Measurements from ENCODE around the gene JCAD.
"Not testable (repeated sequence)": the region's sequence is repeated elsewhere in the genome, so short reads cannot be mapped to it uniquely, and the experiment has no call there.

Gene JCAD, protein sequence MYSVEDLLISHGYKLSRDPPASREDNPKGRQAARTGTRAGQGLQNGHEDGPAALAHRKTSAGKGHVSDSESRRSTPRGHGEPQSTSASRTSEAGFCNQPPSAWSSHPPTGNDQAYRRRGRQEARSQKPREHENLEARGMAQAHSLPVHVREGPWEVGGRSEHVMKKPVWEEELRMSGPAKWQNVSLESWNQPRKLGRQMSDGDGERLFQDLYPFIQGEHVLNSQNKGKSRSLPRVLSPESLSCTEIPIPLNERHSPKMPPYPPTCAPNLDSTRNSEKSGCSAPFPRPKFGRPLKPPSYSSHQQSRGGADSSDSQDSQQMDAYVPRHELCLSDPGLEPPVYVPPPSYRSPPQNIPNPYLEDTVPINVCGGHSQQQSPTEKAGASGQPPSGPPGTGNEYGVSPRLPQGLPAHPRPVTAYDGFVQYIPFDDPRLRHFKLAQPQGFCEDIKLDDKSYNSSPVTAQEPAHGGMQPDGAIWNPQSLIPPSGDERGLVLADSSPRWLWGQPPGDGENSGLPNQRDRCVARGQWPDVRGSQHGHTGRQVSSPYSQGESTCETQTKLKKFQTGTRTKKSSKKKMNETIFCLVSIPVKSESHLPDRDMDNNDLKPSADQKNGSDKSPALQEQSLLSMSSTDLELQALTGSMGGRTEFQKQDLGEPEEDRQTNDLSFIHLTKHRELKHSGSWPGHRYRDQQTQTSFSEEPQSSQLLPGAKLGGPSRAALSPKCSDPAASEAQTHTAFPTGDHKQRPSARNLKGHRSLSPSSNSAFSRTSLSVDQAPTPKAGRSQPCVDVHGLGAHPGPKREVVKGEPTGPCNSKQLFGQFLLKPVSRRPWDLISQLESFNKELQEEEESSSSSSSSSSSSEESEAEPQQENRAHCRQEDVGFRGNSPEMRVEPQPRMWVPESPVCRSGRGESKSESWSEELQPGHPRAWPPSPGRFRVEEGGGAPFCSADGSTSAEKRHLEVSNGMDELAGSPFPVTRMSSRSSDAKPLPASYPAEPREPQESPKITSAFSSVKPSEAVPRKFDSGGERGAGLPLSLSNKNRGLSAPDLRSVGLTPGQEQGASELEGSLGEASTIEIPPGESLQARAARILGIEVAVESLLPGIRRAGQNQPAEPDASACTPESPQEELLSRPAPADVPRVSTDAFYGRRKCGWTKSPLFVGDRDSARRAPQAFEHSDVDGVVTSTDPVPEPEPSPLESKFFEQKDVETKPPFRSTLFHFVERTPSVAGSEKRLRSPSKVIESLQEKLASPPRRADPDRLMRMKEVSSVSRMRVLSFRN (N-terminal part only)

DNA sequence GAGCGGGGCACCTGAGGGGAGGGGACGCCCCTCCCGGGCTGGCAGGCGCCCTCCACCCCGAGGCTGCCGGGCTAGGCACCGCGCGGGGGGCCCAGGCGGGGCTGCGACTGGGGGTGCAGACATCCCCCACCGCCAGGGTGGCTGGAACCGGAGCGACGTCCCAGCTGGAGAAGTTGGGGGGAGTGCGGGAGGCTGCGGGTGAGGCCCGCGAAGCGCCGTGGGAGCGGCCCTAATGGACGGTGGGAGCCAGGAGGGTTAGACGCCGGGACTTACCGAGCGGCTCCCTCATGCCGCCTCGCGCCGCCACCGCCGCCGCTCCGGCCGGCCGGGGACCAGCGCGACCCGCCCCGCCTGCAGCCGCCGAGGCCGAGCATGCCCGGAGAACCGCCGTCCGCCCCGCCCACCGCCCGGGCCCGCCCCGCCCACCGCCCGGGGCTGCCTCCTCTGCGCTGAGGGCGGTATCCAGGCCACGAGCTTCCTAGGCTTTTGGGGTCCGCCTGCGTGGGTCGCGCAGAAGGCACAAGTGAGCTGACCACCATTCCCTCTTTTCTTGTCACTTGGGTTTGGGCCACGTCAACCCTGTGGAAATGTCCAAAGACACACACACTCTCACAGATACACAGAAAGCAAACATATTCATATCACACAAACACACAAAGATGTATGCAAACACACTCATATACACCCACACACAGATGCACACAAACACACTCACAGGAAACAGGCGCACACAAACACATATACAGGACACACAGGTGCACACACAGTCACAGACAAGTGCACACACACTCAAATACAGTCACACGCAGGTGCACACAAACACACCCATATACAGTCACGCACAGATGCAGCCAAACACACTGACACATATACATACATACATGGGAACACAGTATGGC is at the start of gene JCAD:
Gene JCAD (minus strand): TSS at position 378 of the 899 bp plus-strand sequence. CDS start 11,774 bp downstream, outside the sequence.
- peak within 1 kb of the TSS; percentile 55 for H3K9ac ChIP-seq (ENCODE audit: low read length)
- no peaks in the 10 kb centered on the region for H3K36me3 ChIP-seq (ENCODE audit: control insufficient read depth, insufficient read depth, low read length)
- no peaks in the 10 kb centered on the region for H3K9me3 ChIP-seq (ENCODE audit: control insufficient read depth, low read length)
- H3K4me1 ChIP-seq (ENCODE audit: control insufficient read depth, insufficient read depth, low read length) = peaks cover 34% of the 10 kb centered on the region
- peak within 1 kb of the TSS; percentile 6 for H3K4me3 ChIP-seq (ENCODE audit: low read length)
- H3K27me3 ChIP-seq (ENCODE audit: control insufficient read depth, insufficient read depth, low read length) = peaks cover 11% of the 10 kb centered on the region

DNA sequence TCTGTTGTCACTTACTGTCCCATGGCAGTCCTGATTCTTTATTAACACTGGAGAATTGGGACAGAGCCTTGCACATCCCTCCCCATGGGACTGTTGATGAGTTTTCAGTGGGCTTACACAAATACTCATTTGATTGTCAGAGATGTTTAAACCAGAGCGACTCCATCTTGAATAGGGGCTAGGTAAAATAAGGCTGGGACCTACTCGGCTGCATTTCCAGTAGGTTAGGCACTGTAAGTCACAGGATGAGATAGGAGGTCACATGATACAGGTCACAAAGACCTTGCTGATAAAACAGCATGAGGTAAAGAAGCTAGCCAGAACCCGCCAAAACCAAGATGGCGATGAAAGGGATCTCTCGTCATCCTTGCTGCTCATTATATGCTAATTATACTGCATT is 47.6 kb upstream of the JCAD start:
- no peak overlapping the region for H3K4me3 ChIP-seq (ENCODE audit: low read length)

DNA sequence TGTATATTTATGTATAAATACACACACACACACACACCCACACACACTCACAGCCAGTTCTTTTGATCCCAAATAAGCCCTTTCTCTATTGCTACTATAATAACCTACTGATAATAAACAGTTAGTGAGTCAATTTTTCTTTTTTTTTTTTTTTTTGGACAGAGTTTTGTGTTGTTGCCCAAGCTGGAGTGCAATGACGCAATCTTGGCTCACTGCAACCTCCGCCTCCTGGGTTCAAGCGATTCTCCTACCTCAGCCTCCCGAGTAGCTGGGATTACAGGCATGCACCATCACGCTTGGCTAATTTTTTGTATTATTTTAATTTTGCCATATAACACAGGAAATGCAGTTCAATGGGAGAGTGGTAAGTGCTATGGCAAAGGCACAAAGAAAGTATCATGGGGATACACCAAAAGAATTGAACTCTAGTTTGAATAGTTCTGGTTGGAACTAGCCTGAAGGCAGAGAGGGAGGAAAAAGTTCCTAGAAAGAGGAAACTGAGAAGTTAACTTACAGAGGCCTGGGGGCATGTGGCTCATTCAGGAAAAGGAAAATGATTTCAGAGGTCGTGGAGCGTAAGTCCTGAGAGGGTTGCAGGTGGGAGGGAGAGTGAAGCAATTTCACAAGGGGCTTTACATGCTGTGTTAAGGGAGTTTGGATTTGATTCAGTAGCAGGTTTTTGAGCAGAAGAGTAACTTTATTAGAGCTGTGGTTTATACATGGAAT is 44.4 kb upstream of the JCAD start:
- no peaks in the 10 kb centered on the region for H3K27me3 ChIP-seq (ENCODE audit: control insufficient read depth, insufficient read depth, low read length)
- no peak overlapping the region for H3K4me3 ChIP-seq (ENCODE audit: low read length)
- H3K9ac ChIP-seq (ENCODE audit: low read length) = no peak overlapping the region
- H3K36me3 ChIP-seq (ENCODE audit: control insufficient read depth, insufficient read depth, low read length) = no peaks in the 10 kb centered on the region
- H3K9me3 ChIP-seq (ENCODE audit: control insufficient read depth, low read length) = no peaks in the 10 kb centered on the region
- no peaks in the 10 kb centered on the region for H3K4me1 ChIP-seq (ENCODE audit: control insufficient read depth, insufficient read depth, low read length)

More for the DNA sequence above, 47.6 kb upstream of the JCAD start:
- Histone ChIP-seq H3K27me3 (ENCODE audit: control insufficient read depth, insufficient read depth, low read length) (no peaks in the 10 kb centered on the region), H3K36me3 (ENCODE audit: control insufficient read depth, insufficient read depth, low read length) (no peaks in the 10 kb centered on the region), H3K9me3 (ENCODE audit: control insufficient read depth, low read length) (no peaks in the 10 kb centered on the region), H3K4me1 (ENCODE audit: control insufficient read depth, insufficient read depth, low read length) (no peaks in the 10 kb centered on the region), H3K9ac (ENCODE audit: low read length) (no peak overlapping the region)

DNA sequence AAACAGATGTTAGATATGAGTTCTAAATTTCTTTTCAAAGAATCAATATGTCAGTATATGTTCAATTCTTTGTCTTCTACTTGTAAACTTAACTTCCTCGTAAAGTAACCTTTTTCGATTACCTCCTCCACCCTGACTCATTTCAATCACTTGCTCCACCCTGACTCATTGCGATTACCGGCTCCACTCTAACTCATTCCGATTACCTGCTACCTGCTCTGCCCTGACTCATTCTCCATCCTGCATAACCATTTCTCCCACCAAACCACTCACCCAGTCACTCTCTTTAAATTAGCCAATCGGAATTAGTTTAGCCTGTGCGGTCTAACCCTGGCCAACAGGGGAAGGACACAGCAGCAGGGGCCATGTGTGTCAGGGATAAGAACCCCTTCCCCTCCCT is 40.3 kb upstream of the JCAD start:
- not testable (repeated sequence) for H3K27me3 ChIP-seq (ENCODE audit: control insufficient read depth, insufficient read depth, low read length); H3K9ac ChIP-seq (ENCODE audit: low read length); H3K4me3 ChIP-seq (ENCODE audit: low read length); H3K4me1 ChIP-seq (ENCODE audit: control insufficient read depth, insufficient read depth, low read length); H3K9me3 ChIP-seq (ENCODE audit: control insufficient read depth, low read length); H3K36me3 ChIP-seq (ENCODE audit: control insufficient read depth, insufficient read depth, low read length)

DNA sequence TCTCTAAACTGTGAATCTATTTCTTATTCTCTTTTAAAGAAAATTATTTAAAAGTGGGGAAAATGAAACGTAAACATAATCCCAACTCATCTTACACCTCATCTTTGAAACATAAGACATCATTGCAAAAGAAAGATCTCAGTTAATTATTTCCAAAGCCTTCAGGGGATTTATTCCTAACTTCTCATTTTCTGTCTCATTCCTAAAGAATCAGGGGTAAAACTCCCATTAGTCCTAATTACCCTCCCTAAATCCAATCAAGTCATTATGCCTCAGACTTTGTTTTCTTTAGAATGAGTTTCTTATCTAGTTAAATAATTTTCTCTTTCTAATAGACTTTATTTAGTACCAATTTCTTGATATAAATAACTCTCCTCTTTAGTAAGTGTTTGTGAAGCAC is 39.7 kb upstream of the JCAD start:
- Histone ChIP-seq H3K27me3 (ENCODE audit: control insufficient read depth, insufficient read depth, low read length) (no peaks in the 10 kb centered on the region), H3K9ac (ENCODE audit: low read length) (no peak overlapping the region), H3K4me1 (ENCODE audit: control insufficient read depth, insufficient read depth, low read length) (no peaks in the 10 kb centered on the region), H3K9me3 (ENCODE audit: control insufficient read depth, low read length) (no peaks in the 10 kb centered on the region), H3K4me3 (ENCODE audit: low read length) (no peak overlapping the region), H3K36me3 (ENCODE audit: control insufficient read depth, insufficient read depth, low read length) (no peaks in the 10 kb centered on the region)

DNA sequence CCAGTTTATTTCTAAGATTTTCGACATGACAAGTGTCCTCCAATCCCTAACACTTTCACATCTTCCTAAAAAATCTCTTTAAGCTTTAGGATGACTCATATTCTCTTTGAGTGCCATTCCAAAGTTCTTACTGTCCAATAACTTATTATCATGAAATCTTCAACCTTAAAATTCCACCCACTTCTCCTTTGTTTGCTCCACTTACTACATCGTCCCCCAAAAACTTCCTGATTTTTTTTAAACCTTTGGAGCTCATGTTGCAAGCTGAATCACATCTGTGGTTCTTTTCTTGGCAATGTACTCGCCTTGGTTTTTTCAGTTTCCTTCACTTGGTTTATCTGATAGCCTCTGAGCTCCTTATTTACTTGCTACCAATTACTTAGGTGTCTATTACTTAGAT is 39.2 kb upstream of the JCAD start:
- H3K27me3 ChIP-seq (ENCODE audit: control insufficient read depth, insufficient read depth, low read length) = no peaks in the 10 kb centered on the region
- H3K4me3 ChIP-seq (ENCODE audit: low read length) = no peak overlapping the region
- H3K9me3 ChIP-seq (ENCODE audit: control insufficient read depth, low read length) = no peaks in the 10 kb centered on the region
- H3K36me3 ChIP-seq (ENCODE audit: control insufficient read depth, insufficient read depth, low read length) = no peaks in the 10 kb centered on the region
- H3K9ac ChIP-seq (ENCODE audit: low read length) = no peak overlapping the region
- no peaks in the 10 kb centered on the region for H3K4me1 ChIP-seq (ENCODE audit: control insufficient read depth, insufficient read depth, low read length)

GRCh38 chr10:30096564-30096963 is 37.2 kb upstream of the JCAD start:
- no peaks in the 10 kb centered on the region for H3K9me3 ChIP-seq (ENCODE audit: control insufficient read depth, low read length)
- H3K4me3 ChIP-seq (ENCODE audit: low read length) = no peak overlapping the region
- no peaks in the 10 kb centered on the region for H3K4me1 ChIP-seq (ENCODE audit: control insufficient read depth, insufficient read depth, low read length)
- no peaks in the 10 kb centered on the region for H3K36me3 ChIP-seq (ENCODE audit: control insufficient read depth, insufficient read depth, low read length)
- no peak overlapping the region for H3K9ac ChIP-seq (ENCODE audit: low read length)
- H3K27me3 ChIP-seq (ENCODE audit: control insufficient read depth, insufficient read depth, low read length) = no peaks in the 10 kb centered on the region

- Histone ChIP-seq H3K4me3 (ENCODE audit: low read length) (no peak overlapping the region), H3K9me3 (ENCODE audit: control insufficient read depth, low read length) (no peaks in the 10 kb centered on the region), H3K27me3 (ENCODE audit: control insufficient read depth, insufficient read depth, low read length) (no peaks in the 10 kb centered on the region)
Measured at GRCh38 chr10:30095631-30096422, 36.4 kb upstream of the JCAD start.

GRCh38 chr10:30094601-30095000 is 35.2 kb upstream of the JCAD start:
- Histone ChIP-seq H3K9me3 (ENCODE audit: control insufficient read depth, low read length) (no peaks in the 10 kb centered on the region), H3K4me1 (ENCODE audit: control insufficient read depth, insufficient read depth, low read length) (no peaks in the 10 kb centered on the region), H3K9ac (ENCODE audit: low read length) (no peak overlapping the region), H3K36me3 (ENCODE audit: control insufficient read depth, insufficient read depth, low read length) (no peaks in the 10 kb centered on the region), H3K27me3 (ENCODE audit: control insufficient read depth, insufficient read depth, low read length) (no peaks in the 10 kb centered on the region), H3K4me3 (ENCODE audit: low read length) (no peak overlapping the region)

More at GRCh38 chr10:30095631-30096422, 36.4 kb upstream of the JCAD start:
- H3K4me1 ChIP-seq (ENCODE audit: control insufficient read depth, insufficient read depth, low read length) = no peaks in the 10 kb centered on the region
- H3K36me3 ChIP-seq (ENCODE audit: control insufficient read depth, insufficient read depth, low read length) = no peaks in the 10 kb centered on the region
- no peak overlapping the region for H3K9ac ChIP-seq (ENCODE audit: low read length)

DNA sequence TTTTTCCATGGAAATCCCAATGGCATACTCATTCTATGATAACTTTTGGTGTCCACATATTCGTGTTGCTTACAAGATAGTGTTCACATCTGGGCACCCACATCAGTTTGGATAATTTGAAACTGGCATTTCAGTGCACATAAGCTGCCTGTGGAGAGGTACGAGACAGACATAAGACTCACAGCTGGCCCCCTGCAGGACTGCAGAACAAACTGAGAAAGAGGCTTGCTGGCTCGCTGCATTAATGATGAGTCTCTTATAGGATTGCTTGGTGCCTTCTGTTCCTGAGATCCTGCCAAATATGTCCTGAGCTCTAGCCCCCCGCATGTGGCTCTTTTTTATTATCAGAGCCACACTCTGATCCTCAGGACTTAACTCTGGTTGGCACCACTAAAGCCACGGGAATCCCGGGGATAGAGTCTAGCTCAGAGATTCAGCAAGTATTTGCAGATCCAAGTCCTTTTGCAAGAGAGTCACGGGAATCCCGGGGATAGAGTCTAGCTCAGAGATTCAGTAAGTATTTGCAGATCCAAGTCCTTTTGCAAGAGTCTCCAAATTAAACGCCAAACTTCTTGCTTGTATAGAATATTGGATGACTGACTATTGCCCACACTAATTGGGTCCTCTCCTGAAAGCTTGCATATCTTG is 34.0 kb upstream of the JCAD start:
- no peaks in the 10 kb centered on the region for H3K4me1 ChIP-seq (ENCODE audit: control insufficient read depth, insufficient read depth, low read length)
- H3K36me3 ChIP-seq (ENCODE audit: control insufficient read depth, insufficient read depth, low read length) = no peaks in the 10 kb centered on the region
- H3K4me3 ChIP-seq (ENCODE audit: low read length) = no peak overlapping the region
- no peak overlapping the region for H3K9ac ChIP-seq (ENCODE audit: low read length)
- H3K27me3 ChIP-seq (ENCODE audit: control insufficient read depth, insufficient read depth, low read length) = no peaks in the 10 kb centered on the region
- H3K9me3 ChIP-seq (ENCODE audit: control insufficient read depth, low read length) = no peaks in the 10 kb centered on the region

Data from mucosa of stomach (tissue), 1 donor.